ENCODE data around the gene SYDE1.

DNA sequence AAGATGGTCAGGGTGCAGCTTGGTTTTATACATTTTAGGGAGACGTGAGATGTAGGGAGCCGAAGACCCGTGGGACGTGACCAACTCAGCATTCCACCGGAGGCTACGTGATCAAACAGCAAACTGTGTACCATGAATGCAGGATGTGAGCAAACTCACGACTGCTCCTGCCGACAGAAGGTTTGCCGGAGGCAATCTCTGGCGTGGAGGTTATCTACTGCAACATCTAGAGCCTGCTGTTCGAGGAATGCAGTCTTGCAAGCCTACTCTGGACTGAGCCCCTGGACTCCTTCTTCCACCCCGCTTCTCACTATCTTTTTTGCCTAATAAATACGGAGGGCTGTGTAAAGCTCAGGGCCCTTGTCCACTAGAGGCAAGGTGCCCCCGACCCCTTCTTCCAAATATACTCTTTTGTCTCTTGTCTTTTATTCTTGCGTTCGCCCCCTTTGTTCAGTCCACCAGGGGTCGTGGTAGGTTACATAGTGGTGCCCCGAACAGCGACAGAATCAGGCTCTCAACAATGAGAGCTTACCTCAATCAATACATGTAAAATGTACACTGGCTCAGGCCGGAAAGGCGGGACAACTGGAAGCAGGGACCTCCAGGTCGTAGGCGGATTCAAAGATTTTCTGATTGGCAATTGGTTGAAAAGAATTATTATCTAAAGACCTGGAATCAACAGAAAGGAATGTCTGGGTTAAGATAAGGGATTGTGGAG, 34.1 kb upstream of the SYDE1 start:
- TF ChIP-seq, protein P1, sequence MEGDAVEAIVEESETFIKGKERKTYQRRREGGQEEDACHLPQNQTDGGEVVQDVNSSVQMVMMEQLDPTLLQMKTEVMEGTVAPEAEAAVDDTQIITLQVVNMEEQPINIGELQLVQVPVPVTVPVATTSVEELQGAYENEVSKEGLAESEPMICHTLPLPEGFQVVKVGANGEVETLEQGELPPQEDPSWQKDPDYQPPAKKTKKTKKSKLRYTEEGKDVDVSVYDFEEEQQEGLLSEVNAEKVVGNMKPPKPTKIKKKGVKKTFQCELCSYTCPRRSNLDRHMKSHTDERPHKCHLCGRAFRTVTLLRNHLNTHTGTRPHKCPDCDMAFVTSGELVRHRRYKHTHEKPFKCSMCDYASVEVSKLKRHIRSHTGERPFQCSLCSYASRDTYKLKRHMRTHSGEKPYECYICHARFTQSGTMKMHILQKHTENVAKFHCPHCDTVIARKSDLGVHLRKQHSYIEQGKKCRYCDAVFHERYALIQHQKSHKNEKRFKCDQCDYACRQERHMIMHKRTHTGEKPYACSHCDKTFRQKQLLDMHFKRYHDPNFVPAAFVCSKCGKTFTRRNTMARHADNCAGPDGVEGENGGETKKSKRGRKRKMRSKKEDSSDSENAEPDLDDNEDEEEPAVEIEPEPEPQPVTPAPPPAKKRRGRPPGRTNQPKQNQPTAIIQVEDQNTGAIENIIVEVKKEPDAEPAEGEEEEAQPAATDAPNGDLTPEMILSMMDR (conservative IDR thresholded peaks at IDR 0.05; ENCODE audit: low read length) = no peak
- TF ChIP-seq EZH2phosphoT487 (IDR thresholded peaks at IDR 0.05; ENCODE audit: borderline replicate concordance) = no peak

Measured in Loucy (cell line).